Stomach smooth muscle (tissue), 2 donors: ENCODE measurements around the gene CHL1.

Experiments used
- H3K27ac ChIP-seq: one replicate; pipeline ENCODE4 v1.7.0; 2013; ENCODE audit warnings: mild to moderate bottlenecking, low read length, inconsistent platforms
- H3K27me3 ChIP-seq, 2 donors: one replicate each; pipeline ENCODE4 v1.7.0; 2013; ENCODE audit warnings: low read length in 2 of 2; ENCODE audit not compliant: insufficient read depth in 2 of 2, control insufficient read depth in 1 of 2
- H3K36me3 ChIP-seq, 2 donors: one replicate each; pipeline ENCODE4 v1.7.0; 2013; ENCODE audit warnings: low read length in 2 of 2; ENCODE audit not compliant: control insufficient read depth in 2 of 2, insufficient read depth in 2 of 2
- H3K4me1 ChIP-seq: one replicate; pipeline ENCODE4 v1.7.0; 2013; ENCODE audit warnings: low read length; ENCODE audit not compliant: control insufficient read depth, insufficient read depth
- H3K4me3 ChIP-seq, 2 donors: one replicate each; pipeline ENCODE4 v1.7.0; 2013; ENCODE audit warnings: low read length in 2 of 2
- H3K9ac ChIP-seq, 2 donors: one replicate each; pipeline ENCODE4 v1.7.0; 2013; ENCODE audit warnings: low read length in 2 of 2, mild to moderate bottlenecking in 1 of 2
- H3K9me3 ChIP-seq, 2 donors: one replicate each; pipeline ENCODE4 v1.7.0; 2013; ENCODE audit warnings: low read length in 2 of 2; ENCODE audit not compliant: control insufficient read depth in 2 of 2
- donor health status: healthy.
- donor health status: Pancreatic carcinoma.

The CHL1 gene

DNA sequence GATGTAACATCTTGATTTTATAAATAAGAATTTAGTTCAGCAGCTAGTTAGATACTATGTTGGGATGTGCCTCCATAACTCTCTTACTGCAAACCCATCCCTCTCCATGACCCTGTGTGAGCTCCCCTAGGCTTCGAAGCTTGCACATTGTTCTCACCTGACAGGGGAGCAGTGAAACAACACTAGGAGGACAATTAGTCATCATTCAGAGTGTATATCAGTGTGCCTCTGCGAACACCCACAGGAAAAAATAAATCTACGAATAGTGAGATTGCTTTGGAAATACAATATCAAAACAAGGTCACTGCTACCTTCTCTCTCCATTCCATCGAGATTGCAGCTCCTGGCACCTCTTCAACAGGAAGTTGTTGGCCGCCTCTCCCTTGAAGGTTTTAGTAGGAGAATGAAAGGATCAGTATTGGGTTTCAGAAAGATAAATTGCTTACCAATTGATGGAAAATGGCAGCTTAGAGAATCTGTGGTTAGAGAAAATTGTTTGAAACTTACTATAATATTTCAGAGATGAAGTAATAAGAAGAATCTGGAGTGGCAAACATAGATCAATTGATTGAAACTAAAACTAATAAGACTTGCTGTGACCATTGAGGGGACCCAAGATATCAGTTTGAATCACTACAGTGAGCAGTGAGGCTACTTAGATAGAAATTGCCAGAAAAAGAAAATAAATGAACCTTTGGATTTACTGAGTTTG, 103.2 kb downstream of the CHL1 start:
- Histone ChIP-seq H3K4me1 (no peaks in the 10 kb centered on the region), H3K4me3 (no peak overlapping the region), H3K27me3 (no peaks in the 10 kb centered on the region), H3K27ac (no peak overlapping the region), H3K9ac (no peak overlapping the region), H3K36me3 (no peaks in the 10 kb centered on the region), H3K9me3 (no peaks in the 10 kb centered on the region)

DNA sequence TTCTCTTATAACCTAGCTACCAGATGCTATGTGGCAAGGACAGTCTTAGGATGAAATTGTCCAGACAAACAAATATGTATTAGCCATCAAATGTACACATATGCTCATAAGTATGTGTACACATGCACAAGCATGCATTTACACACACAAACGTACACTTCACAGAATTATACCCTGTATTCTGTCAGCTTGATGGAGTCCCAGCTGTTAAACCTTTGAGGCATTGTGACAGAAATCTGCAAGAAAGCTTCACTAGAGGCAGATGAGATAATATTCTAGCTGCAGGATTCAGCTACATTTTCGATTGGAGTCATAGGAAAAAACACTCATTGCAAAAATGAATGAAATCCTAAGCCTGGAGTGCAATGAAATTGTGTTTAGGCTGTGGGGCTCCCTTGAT, 110.6 kb downstream of the CHL1 start:
- Histone ChIP-seq H3K4me1 (no peaks in the 10 kb centered on the region), H3K27me3 (peaks cover 0 to 3% of the 10 kb centered on the region in 2 donors), H3K9me3 (no peaks in the 10 kb centered on the region), H3K36me3 (no peaks in the 10 kb centered on the region), H3K9ac (no peak overlapping the region), H3K27ac (no peak overlapping the region), H3K4me3 (no peak overlapping the region)

GRCh38 chr3:308597-309321, 112.2 kb downstream of the CHL1 start:
- no peaks in the 10 kb centered on the region for H3K36me3 ChIP-seq
- no peaks in the 10 kb centered on the region for H3K9me3 ChIP-seq
- no peak overlapping the region for H3K27ac ChIP-seq
- H3K4me1 ChIP-seq: no peaks in the 10 kb centered on the region
- peaks cover 0 to 3% of the 10 kb centered on the region in 2 donors for H3K27me3 ChIP-seq
- no peak overlapping the region for H3K9ac ChIP-seq
- no peak overlapping the region for H3K4me3 ChIP-seq

DNA sequence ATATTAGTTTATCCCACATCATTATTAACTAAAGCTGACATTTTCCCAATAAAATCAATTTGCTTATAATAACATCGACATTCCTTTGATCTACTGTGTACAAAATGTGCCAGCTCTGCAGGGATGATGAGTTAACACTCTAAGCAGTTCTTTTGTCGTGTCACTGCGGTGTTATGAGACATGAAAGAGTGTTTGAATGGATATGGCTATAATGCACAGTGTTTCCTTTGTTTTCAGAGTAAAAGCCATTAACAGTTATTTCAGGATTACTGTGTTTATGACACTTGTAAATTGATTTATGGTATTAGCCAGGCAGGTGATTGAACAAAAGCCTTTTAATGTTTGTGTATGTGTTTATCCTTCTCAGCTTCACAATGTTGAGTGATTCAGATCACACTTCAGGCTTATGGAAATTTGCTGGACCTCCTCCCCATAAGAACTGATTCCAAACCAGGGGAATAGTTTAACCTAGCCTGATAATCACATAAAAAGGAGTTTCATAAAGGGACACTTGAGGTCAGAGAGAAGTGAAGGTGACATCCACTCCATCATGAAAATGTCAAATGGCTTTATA, 115.7 kb downstream of the CHL1 start:
- H3K9ac ChIP-seq: no peak overlapping the region
- H3K27me3 ChIP-seq: peaks cover 0 to 3% of the 10 kb centered on the region in 2 donors
- H3K9me3 ChIP-seq: no peaks in the 10 kb centered on the region
- no peak overlapping the region for H3K4me3 ChIP-seq
- H3K4me1 ChIP-seq: no peaks in the 10 kb centered on the region
- no peak overlapping the region for H3K27ac ChIP-seq
- H3K36me3 ChIP-seq: no peaks in the 10 kb centered on the region

- no peaks in the 10 kb centered on the region for H3K4me1 ChIP-seq
- H3K27ac ChIP-seq: no peak overlapping the region
- H3K36me3 ChIP-seq: no peaks in the 10 kb centered on the region
- no peak overlapping the region for H3K9ac ChIP-seq
- no peak overlapping the region for H3K4me3 ChIP-seq
- H3K9me3 ChIP-seq: no peaks in the 10 kb centered on the region
- H3K27me3 ChIP-seq: peaks cover 0 to 3% of the 10 kb centered on the region in 2 donors
These were observed 116.3 kb downstream of the CHL1 start for GRCh38 chr3:312911-313310.

- H3K4me3 ChIP-seq: no peak overlapping the region
- H3K36me3 ChIP-seq: no peaks in the 10 kb centered on the region
- H3K9ac ChIP-seq: no peak overlapping the region
- H3K4me1 ChIP-seq: no peaks in the 10 kb centered on the region
- H3K9me3 ChIP-seq: no peaks in the 10 kb centered on the region
- no peaks in the 10 kb centered on the region for H3K27me3 ChIP-seq
- H3K27ac ChIP-seq: no peak overlapping the region
These were observed 120.4 kb downstream of the CHL1 start for GRCh38 chr3:317012-317411.

DNA sequence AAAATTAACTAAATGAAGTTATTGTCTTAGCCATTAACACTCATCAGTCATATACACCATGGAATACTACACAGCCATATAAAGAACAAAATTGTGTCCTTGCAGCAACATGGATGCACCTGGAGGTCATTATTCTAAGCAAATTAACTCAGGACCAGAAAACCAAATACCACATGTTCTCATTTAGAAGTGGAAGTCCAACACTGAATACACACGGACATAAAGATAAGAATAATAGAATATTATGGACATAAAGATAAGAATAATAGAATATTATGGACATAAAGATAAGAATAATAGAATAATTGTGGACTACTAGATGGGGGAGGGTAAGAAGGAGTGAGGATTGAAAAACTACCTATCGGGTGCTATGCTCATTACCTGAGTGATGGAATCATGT, 122.3 kb downstream of the CHL1 start:
- no peaks in the 10 kb centered on the region for H3K27me3 ChIP-seq
- H3K4me1 ChIP-seq: no peaks in the 10 kb centered on the region

DNA sequence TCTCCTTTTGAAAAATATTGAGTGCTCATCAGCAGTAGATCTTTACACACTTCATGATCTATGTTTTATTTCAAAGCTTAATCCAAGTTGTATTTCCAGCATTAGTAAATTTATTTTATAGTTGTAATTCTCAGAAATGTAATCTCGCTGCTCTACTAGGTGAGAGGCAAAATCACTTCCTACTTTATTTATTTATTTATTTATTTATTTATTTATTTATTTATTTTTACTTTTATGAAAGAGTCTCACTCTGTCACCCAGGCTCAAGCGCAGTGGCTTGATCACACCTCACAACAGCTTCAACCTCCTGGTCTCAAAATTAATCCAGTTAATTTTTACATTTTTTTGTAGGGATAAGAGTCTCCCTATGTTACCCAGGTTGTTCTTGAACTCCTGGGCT, 127.9 kb downstream of the CHL1 start:
- no peaks in the 10 kb centered on the region for H3K36me3 ChIP-seq
- H3K4me1 ChIP-seq: no peaks in the 10 kb centered on the region
- H3K27me3 ChIP-seq: no peaks in the 10 kb centered on the region
- no peak overlapping the region for H3K9ac ChIP-seq
- no peak overlapping the region for H3K27ac ChIP-seq
- no peaks in the 10 kb centered on the region for H3K9me3 ChIP-seq
- no peak overlapping the region for H3K4me3 ChIP-seq

More for the DNA sequence above, 122.3 kb downstream of the CHL1 start:
- Histone ChIP-seq H3K9me3 (no peaks in the 10 kb centered on the region), H3K9ac (no peak overlapping the region), H3K4me3 (no peak overlapping the region), H3K36me3 (no peaks in the 10 kb centered on the region), H3K27ac (no peak overlapping the region)

DNA sequence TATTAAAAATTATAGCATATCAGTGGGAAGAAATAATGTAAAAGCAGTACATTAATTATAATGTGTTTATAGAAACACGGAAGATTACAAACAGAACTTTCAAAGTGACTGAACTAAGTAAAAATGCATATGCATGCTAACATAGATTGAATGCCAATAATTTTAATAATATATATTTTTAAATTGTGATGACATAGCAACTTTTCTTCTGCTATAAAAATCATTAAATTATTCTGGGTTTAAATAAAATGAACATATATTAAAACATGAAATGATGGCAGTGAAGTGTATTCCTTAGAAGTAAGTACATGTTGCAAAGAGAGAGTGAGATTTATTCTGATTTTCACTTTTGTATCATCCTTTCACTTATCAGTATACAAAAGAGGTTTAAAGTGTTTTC, 128.9 kb downstream of the CHL1 start:
- H3K27me3 ChIP-seq: no peaks in the 10 kb centered on the region
- no peak overlapping the region for H3K4me3 ChIP-seq
- H3K9me3 ChIP-seq: no peaks in the 10 kb centered on the region
- no peak overlapping the region for H3K27ac ChIP-seq
- no peaks in the 10 kb centered on the region for H3K36me3 ChIP-seq
- no peak overlapping the region for H3K9ac ChIP-seq
- no peaks in the 10 kb centered on the region for H3K4me1 ChIP-seq

DNA sequence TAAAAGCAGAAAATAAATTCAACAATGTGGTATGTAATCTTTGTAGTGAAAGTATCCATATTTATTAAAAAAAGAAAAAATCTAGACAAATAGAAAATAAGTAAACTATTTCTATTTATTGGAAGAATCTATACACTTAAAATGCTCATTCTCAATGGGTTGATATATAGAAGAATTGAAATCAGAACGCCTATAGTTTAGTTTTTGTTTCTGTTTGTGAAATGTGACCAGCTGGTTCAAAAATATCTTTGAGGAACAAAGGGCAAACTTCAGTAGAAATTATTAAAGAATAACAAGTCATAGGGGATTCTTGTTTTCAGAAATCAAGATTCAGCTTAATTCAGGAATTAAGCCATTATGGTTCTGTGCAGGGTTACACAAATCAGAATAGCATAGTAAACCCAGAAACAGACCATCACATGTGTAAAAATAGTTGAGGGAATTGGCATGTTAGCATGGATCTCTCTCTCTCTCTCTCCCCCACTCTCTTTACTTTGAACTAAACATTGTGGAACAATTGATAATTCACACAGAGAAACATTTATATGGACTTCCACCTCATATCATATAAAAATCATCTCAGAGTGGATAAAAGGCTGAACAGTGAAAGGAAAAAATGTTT, 134.0 kb downstream of the CHL1 start:
- Histone ChIP-seq H3K27me3 (no peaks in the 10 kb centered on the region), H3K4me3 (no peak overlapping the region)

More for the DNA sequence above, 134.0 kb downstream of the CHL1 start:
- Histone ChIP-seq H3K4me1 (no peaks in the 10 kb centered on the region), H3K9ac (no peak overlapping the region), H3K36me3 (no peaks in the 10 kb centered on the region), H3K27ac (no peak overlapping the region), H3K9me3 (no peaks in the 10 kb centered on the region)
